Mammary epithelial cell (primary cell): ENCODE measurements around the gene CHMP6.

Experiments used
- EZH2 ChIP-seq: IDR thresholded peaks from 2 replicates; pipeline ENCODE4 v1.6.1; 2012; ENCODE audit warnings: low read length, inconsistent platforms, borderline replicate concordance
- TF ChIP-seq, protein P1 (sequence below), 2 donors: IDR thresholded peaks in 1 of 2; conservative IDR thresholded peaks in 1 of 2; 2 replicates each; pipeline ENCODE4 v1.5.1; 2011 to 2012; ENCODE audit warnings: inconsistent platforms in 2 of 2, low read length in 2 of 2, mild to moderate bottlenecking in 2 of 2, control low read depth in 1 of 2, low read depth in 1 of 2; ENCODE audit not compliant: insufficient read depth in 1 of 2; ENCODE audit errors: extremely low read depth in 1 of 2

GRCh38 chr17:80991645-80992076, at the start of gene CHMP6:
- TF ChIP-seq, protein P1, sequence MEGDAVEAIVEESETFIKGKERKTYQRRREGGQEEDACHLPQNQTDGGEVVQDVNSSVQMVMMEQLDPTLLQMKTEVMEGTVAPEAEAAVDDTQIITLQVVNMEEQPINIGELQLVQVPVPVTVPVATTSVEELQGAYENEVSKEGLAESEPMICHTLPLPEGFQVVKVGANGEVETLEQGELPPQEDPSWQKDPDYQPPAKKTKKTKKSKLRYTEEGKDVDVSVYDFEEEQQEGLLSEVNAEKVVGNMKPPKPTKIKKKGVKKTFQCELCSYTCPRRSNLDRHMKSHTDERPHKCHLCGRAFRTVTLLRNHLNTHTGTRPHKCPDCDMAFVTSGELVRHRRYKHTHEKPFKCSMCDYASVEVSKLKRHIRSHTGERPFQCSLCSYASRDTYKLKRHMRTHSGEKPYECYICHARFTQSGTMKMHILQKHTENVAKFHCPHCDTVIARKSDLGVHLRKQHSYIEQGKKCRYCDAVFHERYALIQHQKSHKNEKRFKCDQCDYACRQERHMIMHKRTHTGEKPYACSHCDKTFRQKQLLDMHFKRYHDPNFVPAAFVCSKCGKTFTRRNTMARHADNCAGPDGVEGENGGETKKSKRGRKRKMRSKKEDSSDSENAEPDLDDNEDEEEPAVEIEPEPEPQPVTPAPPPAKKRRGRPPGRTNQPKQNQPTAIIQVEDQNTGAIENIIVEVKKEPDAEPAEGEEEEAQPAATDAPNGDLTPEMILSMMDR (conservative IDR thresholded peaks at IDR 0.05 in 1 of 2, IDR thresholded peaks at IDR 0.05 in 1 of 2; ENCODE audit: extremely low read depth in 1 of 2, insufficient read depth in 1 of 2, low read depth in 1 of 2, low read length in 2 of 2): peak in 1 of 2 donors; percentile 9
- no peak for TF ChIP-seq EZH2
